K562 (cell line): ENCODE measurements around the gene SYNCRIP. TPM values are rescaled to one million over a fixed set of nuclear protein-coding genes. Genes with fewer than 3 reads are reported as not detected.

Experiments
- ASH1L ChIP-seq: fragments of 450-650 bp; IDR thresholded peaks from 2 replicates; pipeline ENCODE4 v1.6.1; 2018; ENCODE audit warnings: borderline replicate concordance, mild to moderate bottlenecking, low read depth; ENCODE audit not compliant: partially characterized antibody
- CBFA2T3 ChIP-seq: fragments of 450-650 bp; IDR thresholded peaks from 2 replicates; pipeline ENCODE4 v1.6.1; 2017
- E2F3 ChIP-seq: fragments of 250-450 bp; sonication (Bioruptor Pico); IDR thresholded peaks from 2 replicates; pipeline ENCODE4 v1.4.0; 2020; ENCODE audit warnings: mild to moderate bottlenecking
- EHMT2 ChIP-seq: fragments of 450-650 bp; IDR thresholded peaks from 2 replicates; pipeline ENCODE4 v1.6.1; 2018; ENCODE audit warnings: antibody characterized with exemption
- EP300 ChIP-seq: IDR thresholded peaks from 2 replicates; pipeline ENCODE4 v1.6.1; 2012; ENCODE audit warnings: low read length, improper control_type of control experiment
- ESRRB ChIP-seq: fragments of 250-450 bp; sonication (Bioruptor Pico); IDR thresholded peaks from 2 replicates; pipeline ENCODE4 v1.5.0; 2020; ENCODE audit warnings: mild to moderate bottlenecking, moderate library complexity, borderline replicate concordance
- ETV5 ChIP-seq: sonication (generic); formaldehyde crosslinking; IDR thresholded peaks from 2 replicates; pipeline ENCODE4 v1.4.0; 2020; ENCODE audit warnings: low read depth, mild to moderate bottlenecking, missing genetic modification reagents
- GABPA ChIP-seq: fragments of 200-800 bp; sonication (Bioruptor generic); conservative IDR thresholded peaks from 2 replicates; pipeline ENCODE4 v1.6.1; 2016; ENCODE audit warnings: low read depth, missing genetic modification characterization, missing compliant biosample characterization
- HDAC3 ChIP-seq: fragments of 450-650 bp; IDR thresholded peaks from 2 replicates; pipeline ENCODE4 v1.6.1; 2018; ENCODE audit warnings: borderline replicate concordance, mild to moderate bottlenecking, moderate library complexity; ENCODE audit not compliant: partially characterized antibody
- HNRNPLL ChIP-seq: fragments of 200-400 bp; formaldehyde crosslinking; IDR thresholded peaks from 2 replicates; pipeline ENCODE4 v1.6.1; 2017; ENCODE audit warnings: low read length, low read depth, mild to moderate bottlenecking; ENCODE audit not compliant: poor library complexity, severe bottlenecking
- ILK ChIP-seq: fragments of 450-650 bp; IDR thresholded peaks from 2 replicates; pipeline ENCODE4 v1.6.1; 2016; ENCODE audit warnings: missing genetic modification characterization, low read depth, mild to moderate bottlenecking, missing compliant biosample characterization, moderate library complexity, borderline replicate concordance
- KDM2B ChIP-seq: fragments of 250-450 bp; sonication (Bioruptor Pico); IDR thresholded peaks from 2 replicates; pipeline ENCODE4 v1.8.0; 2021; ENCODE audit warnings: mild to moderate bottlenecking, moderate library complexity
- MAX ChIP-seq: sonication (generic); formaldehyde crosslinking; IDR thresholded peaks from 2 replicates; pipeline ENCODE4 v1.9.0; 2022; ENCODE audit warnings: mild to moderate bottlenecking, missing genetic modification reagents
- MLLT1 ChIP-seq, 2 experiments: fragments of 450-650 bp; IDR thresholded peaks; 2 replicates each; pipeline ENCODE4 v1.6.1; 2016
- POU5F1 ChIP-seq: fragments of 150-350 bp; IDR thresholded peaks from 2 replicates; pipeline ENCODE4 v1.6.1; 2014; ENCODE audit warnings: borderline replicate concordance, low read length, low read depth, mild to moderate bottlenecking; ENCODE audit not compliant: partially characterized antibody
- ZNF239 ChIP-seq: fragments of 250-450 bp; sonication (Bioruptor Pico); IDR thresholded peaks from 2 replicates; pipeline ENCODE4 v1.4.0; 2020; ENCODE audit warnings: mild to moderate bottlenecking
- ZNF584 ChIP-seq: fragments of 200-800 bp; sonication (Bioruptor generic); IDR thresholded peaks from 2 replicates; pipeline ENCODE4 v1.6.1; 2016; ENCODE audit warnings: low read depth, mild to moderate bottlenecking, missing genetic modification characterization, missing compliant biosample characterization
- polyA plus RNA-seq, 8 experiments: library from polyadenylated mRNA; depleted of rRNA in 4 of 8; stranded (reverse) in 5 of 8; unstranded in 3 of 8; fragments of >200 nt; fragmentation: Nextera tagmentation in 2 of 8; fragmentation: Illumina TruSeq in 1 of 8; extraction: Ambion mirVana in 2 of 8; extraction: Trizol in 1 of 8; gene quantifications; 2 replicates each; pipeline versions ENCODE4 v1.2.1 to v1.2.3, GENCODE V29; 2011 to 2014; ENCODE audit warnings: inconsistent platforms in 1 of 8, missing spikeins in 1 of 8
- total RNA-seq, 7 experiments: library from RNA; depleted of rRNA in 6 of 7; stranded (reverse); fragments of >200 nt in 6 of 7; fragmentation: Illumina TruSeq in 2 of 7; extraction: Trizol in 2 of 7; gene quantifications; 2 replicates each; pipeline versions ENCODE4 v1.2.1 to v1.2.3, GENCODE V29; 2011 to 2021; ENCODE audit warnings: low replicate concordance in 1 of 7
- TF ChIP-seq, protein P1 (sequence below): fragments of 250-450 bp; sonication (Bioruptor Pico); IDR thresholded peaks from 2 replicates; pipeline ENCODE4 v1.8.0; 2022; ENCODE audit warnings: inconsistent platforms, mild to moderate bottlenecking, moderate library complexity, borderline replicate concordance

SYNCRIP gene
- total and polyA plus RNA-seq, 9 of the 15 experiments (the other 6 are each of a cell fraction or from before 2014, with no cell fraction given) = 46.5 to 295 (median 140) TPM

GRCh38 chr6:85642774-85643536 is at the start of gene SYNCRIP (continued):
- TF ChIP-seq ILK (no peak), ESRRB (no peak), MAX (no peak; the same call in 1 of the 2 replicates), MLLT1 (IDR thresholded peaks at IDR 0.05) (peak; percentile 95 to 96), GABPA (tag) (peak; percentile 80), HDAC3 (no peak), ASH1L (peak; percentile 77), POU5F1 (no peak), EP300 (peak; percentile 19; the same call in 1 of the 2 replicates), CBFA2T3 (0 out of 2 replicates have a peak, but pooled peaks have one; percentile 29), HNRNPLL (peak; percentile 77), EHMT2 (peak; percentile 51; the same call in 1 of the 2 replicates), E2F3 (0 out of 2 replicates have a peak, but pooled peaks have one; percentile 25), ZNF584 (CRISPR knock-in tag) (peak; percentile 40; the same call in 1 of the 2 replicates), ZNF239 (CRISPR knock-in tag) (no peak), ETV5 (0 out of 2 replicates have a peak, but pooled peaks have one; percentile 17), KDM2B (CRISPR knock-in tag) (no peak)
- TF ChIP-seq, protein P1, sequence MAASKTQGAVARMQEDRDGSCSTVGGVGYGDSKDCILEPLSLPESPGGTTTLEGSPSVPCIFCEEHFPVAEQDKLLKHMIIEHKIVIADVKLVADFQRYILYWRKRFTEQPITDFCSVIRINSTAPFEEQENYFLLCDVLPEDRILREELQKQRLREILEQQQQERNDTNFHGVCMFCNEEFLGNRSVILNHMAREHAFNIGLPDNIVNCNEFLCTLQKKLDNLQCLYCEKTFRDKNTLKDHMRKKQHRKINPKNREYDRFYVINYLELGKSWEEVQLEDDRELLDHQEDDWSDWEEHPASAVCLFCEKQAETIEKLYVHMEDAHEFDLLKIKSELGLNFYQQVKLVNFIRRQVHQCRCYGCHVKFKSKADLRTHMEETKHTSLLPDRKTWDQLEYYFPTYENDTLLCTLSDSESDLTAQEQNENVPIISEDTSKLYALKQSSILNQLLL (CRISPR knock-in tag) = no peak
